ENCODE data around the gene GALNT2. TPM values are rescaled to one million over a fixed set of nuclear protein-coding genes. Genes with fewer than 3 reads are reported as not detected.

Gene GALNT2
- total and polyA plus RNA-seq, 9 of the 15 experiments (the other 6 are each of a cell fraction or from before 2014, with no cell fraction given): 1.6 to 106 (median 51.9) TPM

DNA sequence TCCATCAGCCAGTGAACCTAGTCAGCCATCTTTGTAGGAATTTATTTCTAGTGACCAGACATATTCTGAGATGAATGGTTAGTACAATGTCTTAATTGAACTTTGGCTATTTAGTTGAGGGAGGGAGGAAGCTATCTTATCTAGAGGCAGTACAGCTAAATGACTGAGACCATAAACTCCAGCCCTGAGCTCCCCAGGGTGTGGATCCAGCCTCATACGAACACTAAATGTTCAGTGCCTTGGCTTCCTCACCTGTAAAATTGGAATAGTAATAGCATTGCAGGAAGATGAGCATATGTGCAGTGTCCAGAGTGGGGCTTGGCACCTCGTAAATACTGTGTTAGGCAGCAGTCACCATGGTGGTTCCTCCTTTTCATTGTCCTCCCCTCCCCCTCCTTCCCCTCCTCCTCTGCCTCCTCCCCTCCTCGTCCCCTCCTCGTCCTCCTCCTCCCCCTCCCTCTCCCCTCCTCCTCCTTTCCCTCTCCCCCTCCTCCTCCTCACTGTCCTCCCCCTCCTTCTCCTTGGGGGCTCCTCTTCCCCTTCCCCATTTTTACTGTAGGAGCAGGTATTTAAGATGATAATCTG lies 108.2 kb downstream of the GALNT2 start (continued):
- TF ChIP-seq SMARCE1 (IDR thresholded peaks at IDR 0.05) (0 out of 2 replicates have a peak, but pooled peaks have one; percentile 33), TCFL5 (CRISPR knock-in tag; conservative IDR thresholded peaks at IDR 0.05) (no peak), FOXA1 (IDR thresholded peaks at IDR 0.05; ENCODE audit: borderline replicate concordance) (no peak), VEZF1 (CRISPR knock-in tag; IDR thresholded peaks at IDR 0.05) (peak; percentile 57), PRMT5 (CRISPR knock-in tag; IDR thresholded peaks at IDR 0.05) (no peak), EGR1 (conservative IDR thresholded peaks at IDR 0.05) (peak; percentile 40), LARP7 (IDR thresholded peaks at IDR 0.05) (no peak), PKNOX1 (IDR thresholded peaks at IDR 0.05) (peak; percentile 11; the same call in 1 of the 2 replicates), NR4A1 (CRISPR knock-in tag; IDR thresholded peaks at IDR 0.05) (no peak), NR4A1 (tag; IDR thresholded peaks at IDR 0.05) (no peak), HNRNPK (IDR thresholded peaks at IDR 0.05; ENCODE audit: low read depth, low read length, poor library complexity, severe bottlenecking) (peak; percentile 32), MYNN (IDR thresholded peaks at IDR 0.05) (no peak), MYNN (CRISPR knock-in tag; IDR thresholded peaks at IDR 0.05) (no peak)
- TF ChIP-seq, protein P1, sequence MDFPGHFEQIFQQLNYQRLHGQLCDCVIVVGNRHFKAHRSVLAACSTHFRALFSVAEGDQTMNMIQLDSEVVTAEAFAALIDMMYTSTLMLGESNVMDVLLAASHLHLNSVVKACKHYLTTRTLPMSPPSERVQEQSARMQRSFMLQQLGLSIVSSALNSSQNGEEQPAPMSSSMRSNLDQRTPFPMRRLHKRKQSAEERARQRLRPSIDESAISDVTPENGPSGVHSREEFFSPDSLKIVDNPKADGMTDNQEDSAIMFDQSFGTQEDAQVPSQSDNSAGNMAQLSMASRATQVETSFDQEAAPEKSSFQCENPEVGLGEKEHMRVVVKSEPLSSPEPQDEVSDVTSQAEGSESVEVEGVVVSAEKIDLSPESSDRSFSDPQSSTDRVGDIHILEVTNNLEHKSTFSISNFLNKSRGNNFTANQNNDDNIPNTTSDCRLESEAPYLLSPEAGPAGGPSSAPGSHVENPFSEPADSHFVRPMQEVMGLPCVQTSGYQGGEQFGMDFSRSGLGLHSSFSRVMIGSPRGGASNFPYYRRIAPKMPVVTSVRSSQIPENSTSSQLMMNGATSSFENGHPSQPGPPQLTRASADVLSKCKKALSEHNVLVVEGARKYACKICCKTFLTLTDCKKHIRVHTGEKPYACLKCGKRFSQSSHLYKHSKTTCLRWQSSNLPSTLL (IDR thresholded peaks at IDR 0.05): no peak

All from K562 (cell line).